Neural progenitor cell (in vitro differentiated cells): ENCODE data around the gene RNF214. TPM values are rescaled to one million over a fixed set of nuclear protein-coding genes. Genes with fewer than 3 reads are reported as not detected.

Source experiments
- DNase-seq: peaks from one replicate; pipeline ENCODE4 v3.0.0-alpha.2; 2016; ENCODE audit warnings: low spot score
- H2AFZ ChIP-seq: fragments of 200-600 bp; sonication (generic); replicated peaks from 2 replicates; pipeline ENCODE4 v1.6.1; 2016; ENCODE audit warnings: antibody characterized with exemption
- H3F3A ChIP-seq: fragments of 200-600 bp; sonication (generic); 2 replicates; pipeline ENCODE4 v1.6.1; 2016; ENCODE audit warnings: antibody characterized with exemption, low read depth
- H3K27ac ChIP-seq: fragments of 200-600 bp; sonication (generic); 2 replicates; pipeline ENCODE4 v1.5.1; 2016; ENCODE audit warnings: mild to moderate bottlenecking
- H3K27me3 ChIP-seq: fragments of 200-600 bp; sonication (generic); 2 replicates; pipeline ENCODE4 v1.6.1; 2016; ENCODE audit warnings: mild to moderate bottlenecking, moderate library complexity
- H3K36me3 ChIP-seq: fragments of 200-600 bp; sonication (generic); 2 replicates; pipeline ENCODE4 v1.5.1; 2016
- H3K4me1 ChIP-seq: fragments of 200-600 bp; sonication (generic); 2 replicates; pipeline ENCODE4 v1.6.1; 2016; ENCODE audit warnings: mixed run types
- H3K4me2 ChIP-seq: fragments of 200-600 bp; sonication (generic); 2 replicates; pipeline ENCODE4 v1.6.1; 2016
- H3K4me3 ChIP-seq: fragments of 200-600 bp; sonication (generic); 2 replicates; pipeline ENCODE4 v1.5.1; 2016
- H3K79me2 ChIP-seq: fragments of 200-600 bp; sonication (generic); 2 replicates; pipeline ENCODE4 v1.6.1; 2016; ENCODE audit warnings: low read depth
- H3K9ac ChIP-seq: fragments of 200-600 bp; sonication (generic); 2 replicates; pipeline ENCODE4 v1.6.1; 2016
- H3K9me3 ChIP-seq: fragments of 200-600 bp; sonication (generic); 2 replicates; pipeline ENCODE4 v1.5.1; 2016; ENCODE audit warnings: low read depth
- H4K20me1 ChIP-seq: fragments of 200-600 bp; sonication (generic); 2 replicates; pipeline ENCODE4 v1.6.1; 2016; ENCODE audit warnings: low read depth
- H3K27ac Mint-ChIP-seq: 3 replicates; pipeline ENCODE4 v1.8.0; 2021; ENCODE audit warnings: mixed read lengths
- H3K27me3 Mint-ChIP-seq: 2 replicates; pipeline ENCODE4 v1.8.0; 2022; ENCODE audit warnings: low read depth, mild to moderate bottlenecking, inconsistent platforms, moderate library complexity, mixed read lengths; ENCODE audit not compliant: insufficient read depth
- H3K36me3 Mint-ChIP-seq: 3 replicates; pipeline ENCODE4 v1.8.0; 2021; ENCODE audit warnings: mixed read lengths
- H3K4me1 Mint-ChIP-seq: 3 replicates; pipeline ENCODE4 v1.8.0; 2021; ENCODE audit warnings: mixed read lengths
- H3K4me3 Mint-ChIP-seq: 3 replicates; pipeline ENCODE4 v1.8.0; 2021; ENCODE audit warnings: mild to moderate bottlenecking, moderate library complexity, mixed read lengths
- H3K9me3 Mint-ChIP-seq: 3 replicates; pipeline ENCODE4 v1.8.0; 2020; ENCODE audit warnings: mixed read lengths
- EZH2 ChIP-seq: fragments of 200-600 bp; sonication (generic); IDR thresholded peaks from 2 replicates; pipeline ENCODE4 v1.6.1; 2017; ENCODE audit warnings: antibody characterized with exemption, mild to moderate bottlenecking, moderate library complexity
- EZH2phosphoT487 ChIP-seq: fragments of 200-600 bp; sonication (generic); IDR thresholded peaks from 2 replicates; pipeline ENCODE4 v1.6.1; 2017; ENCODE audit warnings: antibody characterized with exemption
- total RNA-seq: library from RNA; depleted of rRNA; stranded (reverse); fragments of >200 nt; gene quantifications from 2 replicates; pipeline ENCODE4 v1.2.3, GENCODE V29; 2015; ENCODE audit warnings: low replicate concordance
- TF ChIP-seq, protein P1 (sequence below): fragments of 200-600 bp; sonication (generic); IDR thresholded peaks from 2 replicates; pipeline ENCODE4 v1.5.1; 2017; ENCODE audit warnings: antibody characterized with exemption, mild to moderate bottlenecking

The RNF214 gene
- total RNA-seq, 1 donor from 2014 or later: 43.6 TPM

DNA sequence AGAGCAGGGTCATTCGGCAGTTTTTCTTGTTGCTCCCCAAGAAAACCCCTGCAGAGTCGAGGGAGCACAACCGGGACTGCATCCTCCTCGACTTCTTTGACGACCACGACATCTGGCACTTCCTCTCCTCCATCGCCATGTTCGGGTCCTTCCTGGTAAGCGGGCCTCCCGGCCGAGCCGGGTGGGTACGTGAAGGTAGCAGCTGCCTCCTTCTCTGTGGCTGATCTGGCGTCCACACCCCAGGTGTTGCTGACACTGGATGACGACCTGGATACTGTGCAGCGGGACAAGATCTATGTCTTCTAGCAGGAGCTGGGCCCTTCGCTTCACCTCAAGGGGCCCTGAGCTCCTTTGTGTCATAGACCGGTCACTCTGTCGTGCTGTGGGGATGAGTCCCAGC lies 36.7 kb upstream of the RNF214 start:
- H3K9me3 ChIP-seq: no peaks in the 10 kb centered on the region
- H3K4me1 ChIP-seq: peaks cover 27% of the 10 kb centered on the region
- no peak overlapping the region for H3K9ac ChIP-seq
- no peak overlapping the region for H3K4me3 ChIP-seq
- H3K27ac ChIP-seq: no peak overlapping the region
- H3K79me2 ChIP-seq: no peaks in the 10 kb centered on the region
- H4K20me1 ChIP-seq: no peaks in the 10 kb centered on the region
- no peaks in the 10 kb centered on the region for H3K27me3 ChIP-seq
- H3K27me3 Mint-ChIP-seq: peaks cover 2% of the 10 kb centered on the region
- H3K9me3 Mint-ChIP-seq: no peaks in the 10 kb centered on the region
- H2AFZ ChIP-seq: no peak overlapping the region
- peaks cover 26% of the 10 kb centered on the region for H3F3A ChIP-seq
- no peak for DNase-seq
- H3K4me1 Mint-ChIP-seq: peaks cover 30% of the 10 kb centered on the region
- H3K36me3 Mint-ChIP-seq: peaks cover 10% of the 10 kb centered on the region
- TF ChIP-seq, protein P1, sequence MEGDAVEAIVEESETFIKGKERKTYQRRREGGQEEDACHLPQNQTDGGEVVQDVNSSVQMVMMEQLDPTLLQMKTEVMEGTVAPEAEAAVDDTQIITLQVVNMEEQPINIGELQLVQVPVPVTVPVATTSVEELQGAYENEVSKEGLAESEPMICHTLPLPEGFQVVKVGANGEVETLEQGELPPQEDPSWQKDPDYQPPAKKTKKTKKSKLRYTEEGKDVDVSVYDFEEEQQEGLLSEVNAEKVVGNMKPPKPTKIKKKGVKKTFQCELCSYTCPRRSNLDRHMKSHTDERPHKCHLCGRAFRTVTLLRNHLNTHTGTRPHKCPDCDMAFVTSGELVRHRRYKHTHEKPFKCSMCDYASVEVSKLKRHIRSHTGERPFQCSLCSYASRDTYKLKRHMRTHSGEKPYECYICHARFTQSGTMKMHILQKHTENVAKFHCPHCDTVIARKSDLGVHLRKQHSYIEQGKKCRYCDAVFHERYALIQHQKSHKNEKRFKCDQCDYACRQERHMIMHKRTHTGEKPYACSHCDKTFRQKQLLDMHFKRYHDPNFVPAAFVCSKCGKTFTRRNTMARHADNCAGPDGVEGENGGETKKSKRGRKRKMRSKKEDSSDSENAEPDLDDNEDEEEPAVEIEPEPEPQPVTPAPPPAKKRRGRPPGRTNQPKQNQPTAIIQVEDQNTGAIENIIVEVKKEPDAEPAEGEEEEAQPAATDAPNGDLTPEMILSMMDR: no peak
- TF ChIP-seq EZH2: no peak
- TF ChIP-seq EZH2phosphoT487: no peak
- H3K27ac Mint-ChIP-seq: no peak overlapping the region
- no peak overlapping the region for H3K4me2 ChIP-seq
- H3K4me3 Mint-ChIP-seq: no peak overlapping the region
- no peaks in the 10 kb centered on the region for H3K36me3 ChIP-seq

GRCh38 chr11:117197006-117197405 lies 35.5 kb upstream of the RNF214 start:
- Mint-ChIP-seq H3K4me3 (no peak overlapping the region), H3K36me3 (peaks cover 7% of the 10 kb centered on the region), H3K9me3 (no peaks in the 10 kb centered on the region), H3K4me1 (peaks cover 34% of the 10 kb centered on the region), H3K27ac (peak overlapping the region; percentile 35), H3K27me3 (peaks cover 2% of the 10 kb centered on the region)
- Histone ChIP-seq H3K36me3 (no peaks in the 10 kb centered on the region), H3K9ac (no peak overlapping the region), H3K27ac (no peak overlapping the region), H3K4me1 (peaks cover 27% of the 10 kb centered on the region), H3K4me2 (no peak overlapping the region), H4K20me1 (no peaks in the 10 kb centered on the region), H3K79me2 (no peaks in the 10 kb centered on the region), H3F3A (peaks cover 26% of the 10 kb centered on the region), H3K9me3 (no peaks in the 10 kb centered on the region), H3K4me3 (no peak overlapping the region), H2AFZ (no peak overlapping the region), H3K27me3 (no peaks in the 10 kb centered on the region)
- TF ChIP-seq, protein P1: no peak
- TF ChIP-seq EZH2phosphoT487: no peak
- no peak for TF ChIP-seq EZH2
- DNase-seq: no peak

DNA sequence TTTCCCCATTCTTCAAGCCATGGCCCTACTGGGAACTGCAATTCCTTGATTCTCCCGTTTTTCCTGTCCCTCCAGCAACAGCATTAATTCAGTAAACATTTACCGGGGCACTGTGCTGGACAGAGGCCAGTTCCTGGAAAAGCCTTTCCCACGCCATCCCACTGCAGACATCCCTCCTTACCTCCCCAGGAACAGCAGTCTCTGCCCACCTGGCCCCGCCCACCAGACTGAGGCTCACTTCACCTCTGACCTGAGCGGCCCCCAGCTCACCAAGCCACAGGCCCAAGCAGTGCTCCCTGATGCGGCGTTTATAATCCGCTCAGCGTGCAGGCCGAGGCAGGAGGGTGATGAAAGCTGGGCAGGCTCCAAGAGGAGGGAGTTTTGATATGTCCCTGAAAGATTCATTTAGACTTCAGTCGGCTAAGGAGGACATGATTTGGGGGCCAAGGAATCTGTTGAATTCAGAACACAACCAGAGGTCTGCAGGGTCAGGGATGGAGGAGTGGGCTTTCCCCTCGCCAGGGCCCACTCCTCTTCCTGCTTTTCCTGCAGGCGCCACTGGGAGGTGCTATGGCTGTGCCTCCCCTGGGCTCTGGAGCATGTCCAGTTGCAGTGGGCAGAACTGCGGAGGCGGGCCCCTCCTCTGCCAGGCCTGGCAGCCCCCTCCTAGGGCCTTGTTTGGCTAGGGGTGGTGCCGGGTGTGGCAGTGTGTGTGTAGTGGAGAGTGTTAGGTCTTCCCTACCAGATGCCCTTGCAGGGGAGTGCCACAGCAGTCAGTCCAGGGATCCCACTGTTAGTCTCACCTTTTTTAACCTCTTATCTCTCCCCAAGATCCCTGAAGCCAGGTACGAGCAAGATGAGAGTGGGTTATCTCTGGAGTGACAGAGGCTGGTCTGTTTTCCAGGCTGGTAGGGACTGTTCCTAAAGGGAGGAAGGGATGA lies 34.7 kb upstream of the RNF214 start:
- no peaks in the 10 kb centered on the region for H3K27me3 ChIP-seq
- DNase-seq: peak; percentile 76
- peaks cover 7% of the 10 kb centered on the region for H3K36me3 Mint-ChIP-seq
- no peak overlapping the region for H3K4me2 ChIP-seq
- no peak overlapping the region for H2AFZ ChIP-seq
- H3K79me2 ChIP-seq: no peaks in the 10 kb centered on the region
- no peak overlapping the region for H3K4me3 ChIP-seq
- H3K9ac ChIP-seq: no peak overlapping the region
- peaks cover 2% of the 10 kb centered on the region for H3K27me3 Mint-ChIP-seq
- H3K27ac ChIP-seq: no peak overlapping the region
- H3K4me1 Mint-ChIP-seq: peaks cover 34% of the 10 kb centered on the region
- peak overlapping the region; percentile 91 for H3K27ac Mint-ChIP-seq
- H3K9me3 Mint-ChIP-seq: no peaks in the 10 kb centered on the region
- no peaks in the 10 kb centered on the region for H3K9me3 ChIP-seq
- TF ChIP-seq, protein P1: peak; percentile 68
- TF ChIP-seq EZH2phosphoT487 (no peak), EZH2 (no peak)
- peak overlapping the region; percentile 55 for H3K4me3 Mint-ChIP-seq
- H3K4me1 ChIP-seq: peaks cover 27% of the 10 kb centered on the region
- no peaks in the 10 kb centered on the region for H3K36me3 ChIP-seq
- H3F3A ChIP-seq: peaks cover 26% of the 10 kb centered on the region
- H4K20me1 ChIP-seq: no peaks in the 10 kb centered on the region
